HEK293 (cell line): ENCODE measurements around the gene WDPCP.

Experiments used
- CTCF ChIA-PET: fragments of 350-600 bp; formaldehyde crosslinking; extraction: SDS; loops from one replicate; lab custom pipeline; 2021; ENCODE audit warnings: antibody characterized with exemption; lab: Yijun Ruan, JAX
- POLR2A ChIA-PET: fragments of 300-600 bp; formaldehyde crosslinking; extraction: SDS; loops from one replicate; lab custom pipeline; 2020; ENCODE audit warnings: antibody characterized with exemption, inconsistent platforms; lab: Yijun Ruan, JAX
- H3K27ac ChIP-seq: fragments of 200-500 bp; sonication (Bioruptor generic); 2 replicates; pipeline ENCODE4 v1.5.1; 2014; ENCODE audit warnings: low read depth, low read length, control low read depth, inconsistent platforms; ENCODE audit errors: extremely low read depth
- H3K36me3 ChIP-seq, 2 experiments: fragments of 200-500 bp in 1 of 2; sonication (Bioruptor generic) in 1 of 2; 1 replicate in 1 of 2; 2 replicates in 1 of 2; pipeline ENCODE4 v1.5.1; 2014 to 2017; ENCODE audit warnings: inconsistent platforms in 2 of 2, low read length in 2 of 2; ENCODE audit not compliant: control insufficient read depth in 2 of 2, insufficient read depth in 1 of 2
- H3K4me1 ChIP-seq: fragments of 200-500 bp; sonication (Bioruptor generic); 2 replicates; pipeline ENCODE4 v1.5.1; 2014; ENCODE audit warnings: mild to moderate bottlenecking, low read length, inconsistent platforms; ENCODE audit not compliant: control insufficient read depth, insufficient read depth
- H3K4me3 ChIP-seq: 2 replicates; pipeline ENCODE4 v1.5.1; 2011; ENCODE audit warnings: low read depth, mild to moderate bottlenecking, control low read depth, low read length, moderate library complexity
- H3K9me3 ChIP-seq: fragments of 200-500 bp; sonication (Bioruptor generic); 2 replicates; pipeline ENCODE4 v1.5.1; 2014; ENCODE audit warnings: low read depth, low read length, inconsistent platforms; ENCODE audit not compliant: control insufficient read depth, insufficient read depth
- SP3 ChIP-seq: fragments of 450-650 bp; formaldehyde crosslinking; IDR thresholded peaks from 2 replicates; pipeline ENCODE4 v1.5.1; 2016; ENCODE audit warnings: missing biosample characterization, missing genetic modification characterization
- ZBTB20 ChIP-seq: fragments of 450-650 bp; formaldehyde crosslinking; IDR thresholded peaks from 2 replicates; pipeline ENCODE4 v1.5.1; 2016; ENCODE audit warnings: missing biosample characterization, missing genetic modification characterization
- ZNF248 ChIP-seq: fragments of 450-650 bp; formaldehyde crosslinking; IDR thresholded peaks from 2 replicates; pipeline ENCODE4 v1.5.1; 2017; ENCODE audit warnings: missing biosample characterization, missing genetic modification characterization
- ZNF354C ChIP-seq: fragments of 450-650 bp; formaldehyde crosslinking; IDR thresholded peaks from 2 replicates; pipeline ENCODE4 v1.5.1; 2016; ENCODE audit warnings: missing biosample characterization, missing genetic modification characterization, low read depth, borderline replicate concordance
- ZNF394 ChIP-seq: fragments of 450-650 bp; formaldehyde crosslinking; IDR thresholded peaks from 2 replicates; pipeline ENCODE4 v1.5.1; 2016; ENCODE audit warnings: missing biosample characterization, missing genetic modification characterization, mild to moderate bottlenecking, moderate library complexity, borderline replicate concordance
- ZNF558 ChIP-seq: fragments of 450-650 bp; formaldehyde crosslinking; IDR thresholded peaks from 2 replicates; pipeline ENCODE4 v1.5.1; 2016; ENCODE audit warnings: missing biosample characterization, missing genetic modification characterization
- ZNF624 ChIP-seq: fragments of 450-650 bp; formaldehyde crosslinking; IDR thresholded peaks from 2 replicates; pipeline ENCODE4 v1.5.1; 2017; ENCODE audit warnings: missing biosample characterization, missing genetic modification characterization
- TF ChIP-seq, protein P1 (sequence below): fragments of 450-650 bp; formaldehyde crosslinking; IDR thresholded peaks from 2 replicates; pipeline ENCODE4; 2016; ENCODE audit warnings: missing biosample characterization, missing genetic modification characterization
- TF ChIP-seq, protein P2 (sequence below): IDR thresholded peaks from 2 replicates; pipeline ENCODE4 v1.6.1; 2011; ENCODE audit warnings: mild to moderate bottlenecking, low read depth, low read length, borderline replicate concordance
- TF ChIP-seq, protein P3 (sequence below): fragments of 450-650 bp; formaldehyde crosslinking; IDR thresholded peaks from 2 replicates; pipeline ENCODE4 v1.5.1; 2016; ENCODE audit warnings: missing biosample characterization, missing genetic modification characterization, low read depth
- TF ChIP-seq, protein P4 (sequence below): fragments of 450-650 bp; formaldehyde crosslinking; IDR thresholded peaks from 2 replicates; pipeline ENCODE4 v1.5.1; 2017; ENCODE audit warnings: missing biosample characterization, missing genetic modification characterization
- TF ChIP-seq, protein P5 (sequence below): fragments of 450-650 bp; formaldehyde crosslinking; IDR thresholded peaks from 2 replicates; pipeline ENCODE4 v1.5.1; 2017; ENCODE audit warnings: missing biosample characterization, missing genetic modification characterization
- TF ChIP-seq, protein P6 (sequence below): fragments of 450-650 bp; formaldehyde crosslinking; IDR thresholded peaks from 2 replicates; pipeline ENCODE4 v1.5.1; 2016; ENCODE audit warnings: missing biosample characterization, missing genetic modification characterization, borderline replicate concordance
- TF ChIP-seq, protein P7 (sequence below): fragments of 450-650 bp; formaldehyde crosslinking; IDR thresholded peaks from 2 replicates; pipeline ENCODE4 v1.5.1; 2017; ENCODE audit warnings: missing biosample characterization, mild to moderate bottlenecking, missing genetic modification characterization, moderate library complexity

The WDPCP gene

DNA sequence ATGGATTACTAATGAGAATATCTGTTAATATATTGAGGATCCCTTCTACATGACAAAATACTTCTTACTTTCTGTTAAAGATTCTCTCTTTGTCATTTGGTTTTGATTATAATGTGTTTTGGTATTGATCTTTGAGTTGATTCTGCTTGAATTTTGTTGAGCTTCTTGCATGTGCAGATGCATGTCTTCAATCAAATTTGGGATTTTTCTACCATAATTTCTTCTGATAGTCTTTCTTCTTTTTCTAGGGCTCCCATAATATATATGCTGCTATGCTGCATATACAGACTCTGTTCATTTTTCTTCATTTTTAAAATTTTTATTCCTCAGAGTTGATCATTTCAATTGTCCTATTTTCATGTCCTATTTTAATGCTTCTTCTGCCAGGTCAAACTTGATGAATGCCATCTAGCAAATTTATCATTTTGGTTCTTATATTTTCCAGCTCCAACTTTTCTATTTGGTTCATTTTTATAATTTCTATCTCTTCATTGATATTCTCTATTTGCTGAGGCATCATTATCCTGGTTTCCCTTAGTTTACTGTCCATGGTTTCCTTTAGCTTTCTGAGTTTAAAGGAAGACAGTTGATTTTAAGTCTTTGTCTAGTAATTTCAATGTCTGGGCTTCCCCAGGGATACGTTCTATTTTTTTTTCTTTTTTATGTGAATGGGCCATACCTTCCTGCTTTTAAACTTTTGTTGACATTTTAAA is 244.7 kb downstream of the WDPCP start:
- H3K4me3 ChIP-seq: no peak overlapping the region
- H3K9me3 ChIP-seq: no peaks in the 10 kb centered on the region
- no peaks in the 10 kb centered on the region for H3K4me1 ChIP-seq
- ChIA-PET CTCF (no interaction called here), POLR2A (no interaction called here)
- no peaks in the 10 kb centered on the region for H3K36me3 ChIP-seq
- TF ChIP-seq, protein P1, sequence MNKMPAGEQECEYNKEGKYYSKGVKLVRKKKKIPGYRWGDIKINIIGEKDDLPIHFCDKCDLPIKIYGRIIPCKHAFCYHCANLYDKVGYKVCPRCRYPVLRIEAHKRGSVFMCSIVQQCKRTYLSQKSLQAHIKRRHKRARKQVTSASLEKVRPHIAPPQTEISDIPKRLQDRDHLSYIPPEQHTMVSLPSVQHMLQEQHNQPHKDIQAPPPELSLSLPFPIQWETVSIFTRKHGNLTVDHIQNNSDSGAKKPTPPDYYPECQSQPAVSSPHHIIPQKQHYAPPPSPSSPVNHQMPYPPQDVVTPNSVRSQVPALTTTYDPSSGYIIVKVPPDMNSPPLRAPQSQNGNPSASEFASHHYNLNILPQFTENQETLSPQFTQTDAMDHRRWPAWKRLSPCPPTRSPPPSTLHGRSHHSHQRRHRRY (tag by site-specific recombination): no peak
- TF ChIP-seq ZNF558 (tag by site-specific recombination): peak; percentile 94
- H3K27ac ChIP-seq: no peak overlapping the region

DNA sequence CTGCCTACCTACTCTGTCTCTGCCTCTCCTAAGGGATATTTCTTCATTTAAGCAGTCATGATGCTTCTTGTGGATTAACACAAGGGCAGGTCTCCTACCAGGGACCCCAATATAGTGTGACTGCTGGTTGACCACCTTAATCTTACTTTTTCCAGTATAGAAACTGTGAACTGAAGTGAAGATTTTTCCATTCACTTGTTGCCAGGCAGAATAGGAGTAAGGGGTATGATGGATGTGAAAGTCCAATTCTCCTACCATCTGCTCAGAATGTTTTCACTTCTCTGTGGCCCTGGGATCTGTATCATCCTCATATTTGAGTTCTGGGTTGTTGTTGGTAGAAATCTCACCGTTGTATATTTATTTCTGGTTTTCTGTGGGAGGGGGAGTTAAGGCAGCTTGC is 247.8 kb downstream of the WDPCP start:
- Histone ChIP-seq H3K4me1 (no peaks in the 10 kb centered on the region), H3K27ac (no peak overlapping the region), H3K4me3 (no peak overlapping the region), H3K9me3 (no peaks in the 10 kb centered on the region), H3K36me3 (no peaks in the 10 kb centered on the region)
- TF ChIP-seq, protein P2, sequence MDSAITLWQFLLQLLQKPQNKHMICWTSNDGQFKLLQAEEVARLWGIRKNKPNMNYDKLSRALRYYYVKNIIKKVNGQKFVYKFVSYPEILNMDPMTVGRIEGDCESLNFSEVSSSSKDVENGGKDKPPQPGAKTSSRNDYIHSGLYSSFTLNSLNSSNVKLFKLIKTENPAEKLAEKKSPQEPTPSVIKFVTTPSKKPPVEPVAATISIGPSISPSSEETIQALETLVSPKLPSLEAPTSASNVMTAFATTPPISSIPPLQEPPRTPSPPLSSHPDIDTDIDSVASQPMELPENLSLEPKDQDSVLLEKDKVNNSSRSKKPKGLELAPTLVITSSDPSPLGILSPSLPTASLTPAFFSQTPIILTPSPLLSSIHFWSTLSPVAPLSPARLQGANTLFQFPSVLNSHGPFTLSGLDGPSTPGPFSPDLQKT: no peak
- TF ChIP-seq ZNF624 (tag by site-specific recombination) (no peak), SP3 (tag by site-specific recombination) (no peak), ZNF354C (tag by site-specific recombination) (no peak), ZNF394 (tag by site-specific recombination) (no peak), ZBTB20 (tag by site-specific recombination) (no peak), ZNF248 (tag by site-specific recombination) (no peak)
- TF ChIP-seq, protein P3, sequence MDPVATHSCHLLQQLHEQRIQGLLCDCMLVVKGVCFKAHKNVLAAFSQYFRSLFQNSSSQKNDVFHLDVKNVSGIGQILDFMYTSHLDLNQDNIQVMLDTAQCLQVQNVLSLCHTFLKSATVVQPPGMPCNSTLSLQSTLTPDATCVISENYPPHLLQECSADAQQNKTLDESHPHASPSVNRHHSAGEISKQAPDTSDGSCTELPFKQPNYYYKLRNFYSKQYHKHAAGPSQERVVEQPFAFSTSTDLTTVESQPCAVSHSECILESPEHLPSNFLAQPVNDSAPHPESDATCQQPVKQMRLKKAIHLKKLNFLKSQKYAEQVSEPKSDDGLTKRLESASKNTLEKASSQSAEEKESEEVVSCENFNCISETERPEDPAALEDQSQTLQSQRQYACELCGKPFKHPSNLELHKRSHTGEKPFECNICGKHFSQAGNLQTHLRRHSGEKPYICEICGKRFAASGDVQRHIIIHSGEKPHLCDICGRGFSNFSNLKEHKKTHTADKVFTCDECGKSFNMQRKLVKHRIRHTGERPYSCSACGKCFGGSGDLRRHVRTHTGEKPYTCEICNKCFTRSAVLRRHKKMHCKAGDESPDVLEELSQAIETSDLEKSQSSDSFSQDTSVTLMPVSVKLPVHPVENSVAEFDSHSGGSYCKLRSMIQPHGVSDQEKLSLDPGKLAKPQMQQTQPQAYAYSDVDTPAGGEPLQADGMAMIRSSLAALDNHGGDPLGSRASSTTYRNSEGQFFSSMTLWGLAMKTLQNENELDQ (tag by site-specific recombination): no peak
- TF ChIP-seq, protein P4, sequence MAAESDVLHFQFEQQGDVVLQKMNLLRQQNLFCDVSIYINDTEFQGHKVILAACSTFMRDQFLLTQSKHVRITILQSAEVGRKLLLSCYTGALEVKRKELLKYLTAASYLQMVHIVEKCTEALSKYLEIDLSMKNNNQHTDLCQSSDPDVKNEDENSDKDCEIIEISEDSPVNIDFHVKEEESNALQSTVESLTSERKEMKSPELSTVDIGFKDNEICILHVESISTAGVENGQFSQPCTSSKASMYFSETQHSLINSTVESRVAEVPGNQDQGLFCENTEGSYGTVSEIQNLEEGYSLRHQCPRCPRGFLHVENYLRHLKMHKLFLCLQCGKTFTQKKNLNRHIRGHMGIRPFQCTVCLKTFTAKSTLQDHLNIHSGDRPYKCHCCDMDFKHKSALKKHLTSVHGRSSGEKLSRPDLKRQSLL (tag by site-specific recombination): no peak
- TF ChIP-seq, protein P5, sequence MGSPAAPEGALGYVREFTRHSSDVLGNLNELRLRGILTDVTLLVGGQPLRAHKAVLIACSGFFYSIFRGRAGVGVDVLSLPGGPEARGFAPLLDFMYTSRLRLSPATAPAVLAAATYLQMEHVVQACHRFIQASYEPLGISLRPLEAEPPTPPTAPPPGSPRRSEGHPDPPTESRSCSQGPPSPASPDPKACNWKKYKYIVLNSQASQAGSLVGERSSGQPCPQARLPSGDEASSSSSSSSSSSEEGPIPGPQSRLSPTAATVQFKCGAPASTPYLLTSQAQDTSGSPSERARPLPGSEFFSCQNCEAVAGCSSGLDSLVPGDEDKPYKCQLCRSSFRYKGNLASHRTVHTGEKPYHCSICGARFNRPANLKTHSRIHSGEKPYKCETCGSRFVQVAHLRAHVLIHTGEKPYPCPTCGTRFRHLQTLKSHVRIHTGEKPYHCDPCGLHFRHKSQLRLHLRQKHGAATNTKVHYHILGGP: no peak
- TF ChIP-seq, protein P6, sequence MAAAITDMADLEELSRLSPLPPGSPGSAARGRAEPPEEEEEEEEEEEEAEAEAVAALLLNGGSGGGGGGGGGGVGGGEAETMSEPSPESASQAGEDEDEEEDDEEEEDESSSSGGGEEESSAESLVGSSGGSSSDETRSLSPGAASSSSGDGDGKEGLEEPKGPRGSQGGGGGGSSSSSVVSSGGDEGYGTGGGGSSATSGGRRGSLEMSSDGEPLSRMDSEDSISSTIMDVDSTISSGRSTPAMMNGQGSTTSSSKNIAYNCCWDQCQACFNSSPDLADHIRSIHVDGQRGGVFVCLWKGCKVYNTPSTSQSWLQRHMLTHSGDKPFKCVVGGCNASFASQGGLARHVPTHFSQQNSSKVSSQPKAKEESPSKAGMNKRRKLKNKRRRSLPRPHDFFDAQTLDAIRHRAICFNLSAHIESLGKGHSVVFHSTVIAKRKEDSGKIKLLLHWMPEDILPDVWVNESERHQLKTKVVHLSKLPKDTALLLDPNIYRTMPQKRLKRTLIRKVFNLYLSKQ (tag by site-specific recombination): no peak
- TF ChIP-seq, protein P7, sequence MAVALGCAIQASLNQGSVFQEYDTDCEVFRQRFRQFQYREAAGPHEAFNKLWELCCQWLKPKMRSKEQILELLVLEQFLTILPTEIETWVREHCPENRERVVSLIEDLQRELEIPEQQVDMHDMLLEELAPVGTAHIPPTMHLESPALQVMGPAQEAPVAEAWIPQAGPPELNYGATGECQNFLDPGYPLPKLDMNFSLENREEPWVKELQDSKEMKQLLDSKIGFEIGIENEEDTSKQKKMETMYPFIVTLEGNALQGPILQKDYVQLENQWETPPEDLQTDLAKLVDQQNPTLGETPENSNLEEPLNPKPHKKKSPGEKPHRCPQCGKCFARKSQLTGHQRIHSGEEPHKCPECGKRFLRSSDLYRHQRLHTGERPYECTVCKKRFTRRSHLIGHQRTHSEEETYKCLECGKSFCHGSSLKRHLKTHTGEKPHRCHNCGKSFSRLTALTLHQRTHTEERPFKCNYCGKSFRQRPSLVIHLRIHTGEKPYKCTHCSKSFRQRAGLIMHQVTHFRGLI: no peak
- CTCF ChIA-PET: no interaction called here
- POLR2A ChIA-PET: no interaction called here
